BJ (cell line): Measurements from ENCODE around the gene GFOD2. TPM values are rescaled to one million over a fixed set of nuclear protein-coding genes. Genes with fewer than 3 reads are reported as not detected.

Source experiments
- CTCF ChIA-PET: fragments of 350-600 bp; formaldehyde crosslinking; extraction: SDS; loops from one replicate; lab custom pipeline; 2021; ENCODE audit warnings: antibody characterized with exemption, inconsistent platforms; lab: Yijun Ruan, JAX
- POLR2A ChIA-PET: fragments of 300-600 bp; sonication (Branson Sonifier 250); formaldehyde crosslinking; extraction: SDS; loops from one replicate; lab custom pipeline; 2021; ENCODE audit warnings: antibody characterized with exemption; lab: Charles Lee
- DNase-seq: peaks from one replicate; pipeline ENCODE4 v3.0.0-alpha.2; 2011; ENCODE audit warnings: low read depth
- H3K27me3 ChIP-seq: 2 replicates; pipeline ENCODE4 v1.6.0; 2011; ENCODE audit warnings: low read length; ENCODE audit not compliant: control insufficient read depth, insufficient read depth
- H3K36me3 ChIP-seq: 2 replicates; pipeline ENCODE4 v1.5.1; 2011; ENCODE audit warnings: low read length; ENCODE audit not compliant: control insufficient read depth, insufficient read depth
- H3K4me3 ChIP-seq: 2 replicates; pipeline ENCODE4 v1.5.1; 2011; ENCODE audit warnings: low read depth, mild to moderate bottlenecking, control low read depth, low read length
- polyA plus RNA-seq: library from polyadenylated mRNA; depleted of rRNA; stranded (reverse); fragments of >200 nt; gene quantifications from 2 replicates; pipeline ENCODE4 v1.2.3, GENCODE V29; 2011
- TF ChIP-seq, protein P1 (sequence below): IDR thresholded peaks from 2 replicates; pipeline ENCODE4 v1.5.1; 2011; ENCODE audit warnings: low read depth, mild to moderate bottlenecking, control low read depth, inconsistent platforms, low read length, moderate library complexity; ENCODE audit not compliant: insufficient read depth

Gene GFOD2
- polyA plus RNA-seq, 1 experiment = 13.6 TPM

DNA sequence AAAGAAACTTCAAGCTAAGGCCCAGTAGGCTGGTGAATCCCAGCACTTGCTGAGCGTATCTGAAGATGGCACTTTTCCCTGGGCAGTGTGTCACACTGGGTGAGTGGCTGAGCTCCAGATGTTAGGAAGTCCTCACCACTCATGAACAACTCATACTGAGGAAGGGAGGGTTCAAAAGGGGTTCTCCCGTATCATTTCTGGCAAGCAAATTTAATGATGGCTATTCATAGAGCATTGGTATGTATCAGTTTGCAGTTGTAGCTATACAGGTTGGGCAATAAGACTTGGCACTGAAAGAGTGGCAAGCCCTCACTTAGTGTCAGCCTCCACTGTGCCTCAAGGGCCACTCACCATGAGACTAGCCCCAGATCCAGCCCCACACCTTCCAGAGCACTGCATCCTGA, 10.7 kb downstream of the GFOD2 start:
- no peak for DNase-seq
- no peak overlapping the region for H3K4me3 ChIP-seq
- H3K27me3 ChIP-seq = no peaks in the 10 kb centered on the region
- CTCF ChIA-PET = interaction anchor here (0.8 kb wide), 1 partner anchor 108 kb away, joined by 3 read pairs; no protein-coding TSS in a partner anchor
- no peaks in the 10 kb centered on the region for H3K36me3 ChIP-seq
- POLR2A ChIA-PET = no interaction called here
- TF ChIP-seq, protein P1, sequence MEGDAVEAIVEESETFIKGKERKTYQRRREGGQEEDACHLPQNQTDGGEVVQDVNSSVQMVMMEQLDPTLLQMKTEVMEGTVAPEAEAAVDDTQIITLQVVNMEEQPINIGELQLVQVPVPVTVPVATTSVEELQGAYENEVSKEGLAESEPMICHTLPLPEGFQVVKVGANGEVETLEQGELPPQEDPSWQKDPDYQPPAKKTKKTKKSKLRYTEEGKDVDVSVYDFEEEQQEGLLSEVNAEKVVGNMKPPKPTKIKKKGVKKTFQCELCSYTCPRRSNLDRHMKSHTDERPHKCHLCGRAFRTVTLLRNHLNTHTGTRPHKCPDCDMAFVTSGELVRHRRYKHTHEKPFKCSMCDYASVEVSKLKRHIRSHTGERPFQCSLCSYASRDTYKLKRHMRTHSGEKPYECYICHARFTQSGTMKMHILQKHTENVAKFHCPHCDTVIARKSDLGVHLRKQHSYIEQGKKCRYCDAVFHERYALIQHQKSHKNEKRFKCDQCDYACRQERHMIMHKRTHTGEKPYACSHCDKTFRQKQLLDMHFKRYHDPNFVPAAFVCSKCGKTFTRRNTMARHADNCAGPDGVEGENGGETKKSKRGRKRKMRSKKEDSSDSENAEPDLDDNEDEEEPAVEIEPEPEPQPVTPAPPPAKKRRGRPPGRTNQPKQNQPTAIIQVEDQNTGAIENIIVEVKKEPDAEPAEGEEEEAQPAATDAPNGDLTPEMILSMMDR = no peak

DNA sequence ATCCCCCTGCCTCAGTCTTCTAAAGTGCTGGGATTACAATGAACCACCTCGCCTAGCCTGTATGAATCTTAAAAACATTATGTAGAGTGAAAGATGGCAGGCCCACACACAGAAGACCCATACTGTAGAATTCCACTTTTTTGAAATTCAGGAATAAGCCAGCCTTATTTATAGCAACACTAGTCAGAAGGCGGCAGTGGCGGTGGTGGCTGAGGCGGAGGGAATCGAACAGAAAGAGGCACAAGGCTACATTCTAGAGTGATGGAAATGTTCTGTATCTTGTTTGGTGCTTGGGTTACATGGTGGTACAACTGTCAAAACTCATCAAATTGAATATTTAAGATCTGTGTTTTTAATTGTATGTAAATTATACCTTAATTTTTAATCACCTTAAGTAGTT, 11.3 kb downstream of the GFOD2 start:
- H3K36me3 ChIP-seq = no peaks in the 10 kb centered on the region
- CTCF ChIA-PET = interaction anchor here (0.8 kb wide), 1 partner anchor 108 kb away, joined by 3 read pairs; no protein-coding TSS in a partner anchor
- no peaks in the 10 kb centered on the region for H3K27me3 ChIP-seq
- H3K4me3 ChIP-seq = no peak overlapping the region
- TF ChIP-seq, protein P1 = no peak
- POLR2A ChIA-PET = no interaction called here
- no peak for DNase-seq

DNA sequence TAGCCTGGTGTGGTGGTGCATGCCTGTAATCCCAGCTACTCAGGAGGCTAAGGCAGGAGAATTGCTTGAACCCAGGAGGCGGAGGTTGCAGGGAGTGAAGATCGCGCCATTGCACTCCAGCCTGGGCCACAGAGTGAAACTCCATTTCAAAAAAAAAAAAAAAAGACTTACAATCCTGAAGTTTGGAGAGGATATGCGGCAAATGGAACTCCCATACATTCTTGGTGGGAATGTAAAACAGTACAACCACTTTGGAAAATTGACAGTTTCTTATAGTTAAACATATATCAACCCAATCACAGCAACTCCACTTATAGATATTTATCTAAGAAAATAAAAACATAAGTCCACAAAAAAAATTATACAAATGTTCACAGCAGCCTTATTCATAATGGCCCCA, 11.9 kb downstream of the GFOD2 start:
- Histone ChIP-seq H3K36me3 (no peaks in the 10 kb centered on the region), H3K4me3 (no peak overlapping the region), H3K27me3 (no peaks in the 10 kb centered on the region)
- CTCF ChIA-PET = no interaction called here
- TF ChIP-seq, protein P1 = no peak
- DNase-seq = no peak
- POLR2A ChIA-PET = no interaction called here

DNA sequence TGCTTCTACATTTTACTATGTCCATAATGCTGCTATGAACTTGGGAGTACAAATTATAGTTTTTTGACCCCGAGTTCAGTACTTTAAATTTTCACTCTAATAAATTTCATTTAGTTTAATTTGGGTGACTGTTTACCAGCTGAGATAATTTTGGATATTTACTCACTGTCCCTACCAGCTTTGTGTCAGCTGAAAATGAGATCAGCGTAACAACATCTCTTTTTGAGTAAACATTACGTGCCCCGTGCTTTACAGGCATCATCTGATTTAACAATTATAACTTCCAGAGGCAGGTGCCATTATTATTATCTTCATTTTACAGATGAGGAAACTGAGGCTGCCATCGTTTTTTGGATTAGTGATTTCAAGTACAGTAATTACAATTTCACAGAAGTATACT, 15.0 kb downstream of the GFOD2 start:
- ChIA-PET CTCF (interaction anchor here (0.6 to 1.3 kb wide), 2 partner anchors 112 to 183 kb away, joined by 3 to 5 read pairs; no protein-coding TSS in a partner anchor), POLR2A (interaction anchor here (0.6 kb wide), 1 partner anchor 11 kb away, joined by 5 read pairs; no protein-coding TSS in a partner anchor)
- DNase-seq = no peak
- Histone ChIP-seq H3K4me3 (no peak overlapping the region), H3K27me3 (no peaks in the 10 kb centered on the region), H3K36me3 (peaks cover 1% of the 10 kb centered on the region; the same call in 1 of the 2 replicates)
- TF ChIP-seq, protein P1 = no peak

DNA sequence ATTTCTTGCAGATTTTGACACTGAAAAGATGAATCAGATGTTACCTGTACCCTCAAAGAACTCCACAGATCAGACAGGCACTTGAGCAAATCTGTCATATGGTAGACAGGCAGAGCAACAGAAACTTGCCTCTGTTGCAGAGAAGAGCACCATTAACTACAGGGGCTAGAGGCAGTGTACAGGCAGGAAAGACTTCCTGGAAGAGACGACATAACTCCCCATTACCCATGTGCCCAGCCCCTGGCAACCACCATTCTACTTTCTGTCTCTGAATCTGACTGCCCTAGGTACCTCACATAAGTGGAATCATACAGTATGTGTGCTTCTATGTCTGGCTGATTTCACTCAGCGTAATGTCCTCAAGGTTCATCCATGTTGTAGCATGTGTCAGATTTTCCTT, 15.5 kb downstream of the GFOD2 start:
- TF ChIP-seq, protein P1 = no peak
- Histone ChIP-seq H3K4me3 (no peak overlapping the region), H3K36me3 (peaks cover 1% of the 10 kb centered on the region; the same call in 1 of the 2 replicates), H3K27me3 (no peaks in the 10 kb centered on the region)
- CTCF ChIA-PET = no interaction called here
- POLR2A ChIA-PET = interaction anchor here (0.6 kb wide), 1 partner anchor 11 kb away, joined by 5 read pairs; no protein-coding TSS in a partner anchor
- DNase-seq = no peak
